K562 (cell line): Measurements from ENCODE around the gene HSPA8. TPM values are rescaled to one million over a fixed set of nuclear protein-coding genes. Genes with fewer than 3 reads are reported as not detected.

Experiments used
- ATF1 ChIP-seq, 2 experiments: fragments of 450-650 bp in 1 of 2; IDR thresholded peaks; 2 replicates each; pipeline ENCODE4 v1.6.1; 2016; ENCODE audit warnings: missing compliant biosample characterization in 1 of 2, missing genetic modification characterization in 1 of 2
- BACH1 ChIP-seq: fragments of 200-800 bp; sonication (Bioruptor generic); IDR thresholded peaks from 2 replicates; pipeline ENCODE4 v1.6.1; 2016; ENCODE audit warnings: missing genetic modification characterization, missing compliant biosample characterization
- CREB3L1 ChIP-seq: fragments of 450-650 bp; IDR thresholded peaks from 2 replicates; pipeline ENCODE4 v1.6.1; 2014; ENCODE audit warnings: low read depth, mild to moderate bottlenecking, moderate library complexity, borderline replicate concordance
- GTF2E2 ChIP-seq: fragments of 200-800 bp; sonication (Bioruptor generic); IDR thresholded peaks from 2 replicates; pipeline ENCODE4 v1.6.1; 2016; ENCODE audit warnings: missing genetic modification characterization, missing compliant biosample characterization
- HNRNPH1 ChIP-seq: fragments of 200-400 bp; formaldehyde crosslinking; optimal IDR thresholded peaks from 2 replicates; pipeline ENCODE3; 2017; ENCODE audit warnings: low read depth, mild to moderate bottlenecking, low read length, moderate library complexity
- HOMEZ ChIP-seq: fragments of 250-450 bp; sonication (Bioruptor Pico); IDR thresholded peaks from 2 replicates; pipeline ENCODE4 v1.4.0; 2020; ENCODE audit warnings: mild to moderate bottlenecking, moderate library complexity
- MEIS2 ChIP-seq: fragments of 450-650 bp; IDR thresholded peaks from 2 replicates; pipeline ENCODE4 v1.6.1; 2014; ENCODE audit warnings: mild to moderate bottlenecking; ENCODE audit not compliant: partially characterized antibody
- NRF1 ChIP-seq, 2 experiments: fragments of 450-650 bp; IDR thresholded peaks in 1 of 2; conservative IDR thresholded peaks in 1 of 2; 2 replicates each; pipeline ENCODE4 v1.6.1; 2014; ENCODE audit warnings: mild to moderate bottlenecking in 2 of 2
- RCOR1 ChIP-seq, 2 experiments: IDR thresholded peaks; 2 replicates each; pipeline ENCODE4 v1.6.1; 2012; ENCODE audit warnings: low read depth in 2 of 2, low read length in 2 of 2, borderline replicate concordance in 1 of 2, improper control_type of control experiment in 1 of 2
- RERE ChIP-seq: sonication (generic); formaldehyde crosslinking; IDR thresholded peaks from 2 replicates; pipeline ENCODE4 v1.8.0; 2023; ENCODE audit warnings: missing genetic modification reagents, mild to moderate bottlenecking, borderline replicate concordance
- SAFB ChIP-seq: fragments of 200-400 bp; formaldehyde crosslinking; IDR thresholded peaks from 2 replicates; pipeline ENCODE4 v1.6.1; 2017; ENCODE audit warnings: low read depth, low read length, borderline replicate concordance
- SMAD1 ChIP-seq: fragments of 150-350 bp; IDR thresholded peaks from 2 replicates; pipeline ENCODE4 v1.6.1; 2014; ENCODE audit warnings: low read length, low read depth; ENCODE audit not compliant: partially characterized antibody
- ZNF133 ChIP-seq: fragments of 250-450 bp; sonication (Bioruptor Pico); IDR thresholded peaks from 2 replicates; pipeline ENCODE4 v1.4.0; 2020; ENCODE audit warnings: mild to moderate bottlenecking
- ZNF3 ChIP-seq: fragments of 250-450 bp; sonication (Bioruptor Pico); IDR thresholded peaks from 2 replicates; pipeline ENCODE4 v1.5.0; 2021; ENCODE audit warnings: mild to moderate bottlenecking, moderate library complexity
- ZNF449 ChIP-seq: fragments of 250-450 bp; sonication (Bioruptor Pico); IDR thresholded peaks from 2 replicates; pipeline ENCODE4 v1.8.0; 2022; ENCODE audit warnings: moderate library complexity, mild to moderate bottlenecking, inconsistent platforms
- ZNF589 ChIP-seq: fragments of 200-800 bp; sonication (Bioruptor generic); IDR thresholded peaks from 2 replicates; pipeline ENCODE4 v1.6.1; 2016; ENCODE audit warnings: low read depth, missing genetic modification characterization, missing compliant biosample characterization
- ZNF75A ChIP-seq: fragments of 450-650 bp; formaldehyde crosslinking; IDR thresholded peaks from 2 replicates; pipeline ENCODE4 v1.4.0; 2020; ENCODE audit warnings: mild to moderate bottlenecking
- polyA plus RNA-seq, 8 experiments: library from polyadenylated mRNA; depleted of rRNA in 4 of 8; stranded (reverse) in 5 of 8; unstranded in 3 of 8; fragments of >200 nt; fragmentation: Nextera tagmentation in 2 of 8; fragmentation: Illumina TruSeq in 1 of 8; extraction: Ambion mirVana in 2 of 8; extraction: Trizol in 1 of 8; gene quantifications; 2 replicates each; pipeline versions ENCODE4 v1.2.1 to v1.2.3, GENCODE V29; 2011 to 2014; ENCODE audit warnings: inconsistent platforms in 1 of 8, missing spikeins in 1 of 8
- total RNA-seq, 7 experiments: library from RNA; depleted of rRNA in 6 of 7; stranded (reverse); fragments of >200 nt in 6 of 7; fragmentation: Illumina TruSeq in 2 of 7; extraction: Trizol in 2 of 7; gene quantifications; 2 replicates each; pipeline versions ENCODE4 v1.2.1 to v1.2.3, GENCODE V29; 2011 to 2021; ENCODE audit warnings: low replicate concordance in 1 of 7

Gene HSPA8
- total and polyA plus RNA-seq, 9 of the 15 experiments (the other 6 are each of a cell fraction or from before 2014, with no cell fraction given): 1,250 to 3,966 (median 2,773) TPM

GRCh38 chr11:123073343-123074057, 11.6 kb upstream of the HSPA8 start (continued):
- no peak for TF ChIP-seq ZNF3 (CRISPR knock-in tag)
- TF ChIP-seq SAFB: no peak
- TF ChIP-seq RERE (CRISPR knock-in tag): no peak
- no peak for TF ChIP-seq HNRNPH1
- no peak for TF ChIP-seq GTF2E2
- no peak for TF ChIP-seq HOMEZ (CRISPR knock-in tag)
- no peak for TF ChIP-seq ZNF133 (CRISPR knock-in tag)
- TF ChIP-seq MEIS2: no peak
- peak; percentile 30 to 39; a peak in 2 of 4 replicates for TF ChIP-seq NRF1 (conservative IDR thresholded peaks at IDR 0.05 in 1 of 2, IDR thresholded peaks at IDR 0.05 in 1 of 2)
- no peak for TF ChIP-seq ZNF589 (CRISPR knock-in tag)
- TF ChIP-seq RCOR1 (IDR thresholded peaks at IDR 0.05; ENCODE audit: borderline replicate concordance in 1 of 2, low read depth in 2 of 2, low read length in 2 of 2): peak in 1 of 2 experiments; percentile 90; a peak in 3 of 4 replicates
- no peak for TF ChIP-seq ZNF75A (CRISPR knock-in tag)
- no peak for TF ChIP-seq ATF1 (CRISPR knock-in tag; IDR thresholded peaks at IDR 0.05)
- TF ChIP-seq ATF1 (tag; IDR thresholded peaks at IDR 0.05): no peak
- TF ChIP-seq CREB3L1: no peak
- TF ChIP-seq SMAD1: no peak
- TF ChIP-seq BACH1 (tag): no peak
- no peak for TF ChIP-seq ZNF449 (CRISPR knock-in tag)
